Occipital lobe (tissue), 2 donors: ENCODE results near the gene RREB1. TPM values are rescaled to one million over a fixed set of nuclear protein-coding genes. Genes with fewer than 3 reads are reported as not detected.
"Not testable (repeated sequence)": the region's sequence is repeated elsewhere in the genome, so short reads cannot be mapped to it uniquely, and the experiment has no call there.

Experiments
- DNase-seq: peaks from one replicate; lab custom pipeline; 2025; lab: John Stamatoyannopoulos, UW
- total RNA-seq: library from RNA; depleted of rRNA; stranded (reverse); fragments of >200 nt; gene quantifications from one replicate; pipeline ENCODE4 v1.2.3, GENCODE V29; 2014

The RREB1 gene
- total RNA-seq, 1 donor from 2014 or later = 1.4 TPM

GRCh38 chr6:7262746-7263518, 155.2 kb downstream of the RREB1 start:
- no peak for DNase-seq

GRCh38 chr6:7263519-7263805, 155.7 kb downstream of the RREB1 start:
- DNase-seq = not testable (repeated sequence)

GRCh38 chr6:7264041-7264440, 156.3 kb downstream of the RREB1 start:
- no peak for DNase-seq

GRCh38 chr6:7264686-7265384, 157.1 kb downstream of the RREB1 start:
- no peak for DNase-seq

- not testable (repeated sequence) for DNase-seq
Measured at GRCh38 chr6:7265385-7265726, 157.6 kb downstream of the RREB1 start.

- no peak for DNase-seq
Measured at GRCh38 chr6:7267071-7267465, 159.3 kb downstream of the RREB1 start.

- peak; percentile 87 for DNase-seq
Measured at GRCh38 chr6:7267466-7268091, 159.8 kb downstream of the RREB1 start.

- DNase-seq = no peak
Measured at GRCh38 chr6:7268362-7268761, 160.6 kb downstream of the RREB1 start.

GRCh38 chr6:7268816-7269555, 161.2 kb downstream of the RREB1 start:
- DNase-seq = no peak

GRCh38 chr6:7269816-7270215, 162.1 kb downstream of the RREB1 start:
- no peak for DNase-seq

- no peak for DNase-seq
Measured at GRCh38 chr6:7270320-7271204, 162.8 kb downstream of the RREB1 start.

GRCh38 chr6:7271205-7271534, 163.4 kb downstream of the RREB1 start:
- DNase-seq = no peak

- no peak for DNase-seq
Measured at GRCh38 chr6:7273709-7274108, 165.9 kb downstream of the RREB1 start.

GRCh38 chr6:7274525-7274924, 166.8 kb downstream of the RREB1 start:
- not testable (repeated sequence) for DNase-seq

- no peak for DNase-seq
Measured at GRCh38 chr6:7276199-7276524, 168.4 kb downstream of the RREB1 start.

GRCh38 chr6:7282097-7282906, 174.5 kb downstream of the RREB1 start:
- no peak for DNase-seq

- DNase-seq = no peak
Measured at GRCh38 chr6:7283676-7284075, 175.9 kb downstream of the RREB1 start.

- DNase-seq = no peak
Measured at GRCh38 chr6:7285416-7285815, 177.7 kb downstream of the RREB1 start.

- DNase-seq = no peak
Measured at GRCh38 chr6:7290079-7290478, 182.3 kb downstream of the RREB1 start.

- no peak for DNase-seq
Measured at GRCh38 chr6:7292596-7293255, 185.0 kb downstream of the RREB1 start.
